Measurements from ENCODE around the gene CPTP.

Gene CPTP

GRCh38 chr1:1283821-1284220 is 40.8 kb upstream of the CPTP start:
- DNase-seq (ENCODE audit: low spot score), result no peak

GRCh38 chr1:1284221-1285101 is 40.1 kb upstream of the CPTP start:
- Histone ChIP-seq H3K36me3 (replicated peaks in 1 of 2; ENCODE audit: control insufficient read depth in 2 of 2, insufficient read depth in 2 of 2, low read length in 2 of 2) (no peaks in the 10 kb centered on the region), H3K23ac (ENCODE audit: low read depth, low read length, poor library complexity) (peak overlapping the region; percentile 25), H3K9ac (ENCODE audit: low read depth, low read length, poor library complexity) (peak overlapping the region; percentile 3), H3K4me2 (ENCODE audit: insufficient read depth, low read length, poor library complexity, severe bottlenecking) (no peak overlapping the region), H4K91ac (ENCODE audit: low read depth, low read length, poor library complexity) (peak overlapping the region; percentile 85), H2BK120ac (ENCODE audit: low read depth, low read length) (no peak overlapping the region), H2BK5ac (ENCODE audit: low read length) (peak overlapping the region; percentile 87), H3K79me1 (ENCODE audit: low read depth, low read length) (peaks cover 7% of the 10 kb centered on the region), H3K18ac (ENCODE audit: low read length) (peak overlapping the region; percentile 87), H3K9me3 (replicated peaks in 1 of 2; ENCODE audit: control insufficient read depth in 2 of 2, insufficient read depth in 1 of 2, low read depth in 1 of 2, low read length in 2 of 2) (no peaks in the 10 kb centered on the region), H4K8ac (ENCODE audit: low read depth, low read length) (no peak overlapping the region), H3K4me1 (ENCODE audit: control insufficient read depth in 2 of 2, insufficient read depth in 1 of 2, low read depth in 1 of 2, low read length in 2 of 2) (peaks cover 0 to 4% of the 10 kb centered on the region in 2 donors), H3K14ac (ENCODE audit: low read length) (peak overlapping the region; percentile 38), H3K27me3 (ENCODE audit: control insufficient read depth in 3 of 3, insufficient read depth in 3 of 3, low read depth in 1 of 3, low read length in 3 of 3) (no peaks in the 10 kb centered on the region), H3K4ac (ENCODE audit: low read length) (no peak overlapping the region), H2AFZ (ENCODE audit: low read length) (no peak overlapping the region), H2BK15ac (ENCODE audit: low read length) (peak overlapping the region; percentile 67), H3K4me3 (ENCODE audit: low read length in 2 of 2) (peak overlapping the region in 1 of 2 donors; percentile 38), H2BK12ac (ENCODE audit: low read length) (peak overlapping the region; percentile 58), H2AK5ac (ENCODE audit: low read depth, low read length) (peak overlapping the region; percentile 90), H3K27ac (replicated peaks; ENCODE audit: low read length) (no peak overlapping the region)
- WGBS, 2 donors (ENCODE audit: extremely low coverage in 2 of 2, insufficient read length in 2 of 2, insufficient replicate concordance in 1 of 2), result no CpG with 5 or more reads among the region's 32 CpGs
- no peak for DNase-seq (ENCODE audit: low spot score)

More at GRCh38 chr1:1283821-1284220, 40.8 kb upstream of the CPTP start:
- no peak overlapping the region for H2BK15ac ChIP-seq (ENCODE audit: low read length)
- H3K27me3 ChIP-seq (ENCODE audit: control insufficient read depth in 3 of 3, insufficient read depth in 3 of 3, low read depth in 1 of 3, low read length in 3 of 3), result no peaks in the 10 kb centered on the region
- peaks cover 0 to 4% of the 10 kb centered on the region in 2 donors for H3K4me1 ChIP-seq (ENCODE audit: control insufficient read depth in 2 of 2, insufficient read depth in 1 of 2, low read depth in 1 of 2, low read length in 2 of 2)
- no peak overlapping the region for H2AK5ac ChIP-seq (ENCODE audit: low read depth, low read length)
- H3K4me2 ChIP-seq (ENCODE audit: insufficient read depth, low read length, poor library complexity, severe bottlenecking), result no peak overlapping the region
- peak overlapping the region; percentile 75 for H2BK5ac ChIP-seq (ENCODE audit: low read length)
- no peak overlapping the region for H3K14ac ChIP-seq (ENCODE audit: low read length)
- H3K9ac ChIP-seq (ENCODE audit: low read depth, low read length, poor library complexity), result no peak overlapping the region
- H3K79me1 ChIP-seq (ENCODE audit: low read depth, low read length), result peaks cover 7% of the 10 kb centered on the region
- no peak overlapping the region for H3K4ac ChIP-seq (ENCODE audit: low read length)
- H4K8ac ChIP-seq (ENCODE audit: low read depth, low read length), result no peak overlapping the region
- WGBS, 2 donors (ENCODE audit: extremely low coverage in 2 of 2, insufficient read length in 2 of 2, insufficient replicate concordance in 1 of 2), result no CpG with 5 or more reads among the region's 9 CpGs
- no peaks in the 10 kb centered on the region for H3K9me3 ChIP-seq (replicated peaks in 1 of 2; ENCODE audit: control insufficient read depth in 2 of 2, insufficient read depth in 1 of 2, low read depth in 1 of 2, low read length in 2 of 2)
- H2BK120ac ChIP-seq (ENCODE audit: low read depth, low read length), result no peak overlapping the region
- H4K91ac ChIP-seq (ENCODE audit: low read depth, low read length, poor library complexity), result no peak overlapping the region
- no peak overlapping the region for H3K27ac ChIP-seq (replicated peaks; ENCODE audit: low read length)
- no peak overlapping the region for H3K23ac ChIP-seq (ENCODE audit: low read depth, low read length, poor library complexity)
- no peaks in the 10 kb centered on the region for H3K36me3 ChIP-seq (replicated peaks in 1 of 2; ENCODE audit: control insufficient read depth in 2 of 2, insufficient read depth in 2 of 2, low read length in 2 of 2)
- peak overlapping the region; percentile 80 for H3K18ac ChIP-seq (ENCODE audit: low read length)
- no peak overlapping the region for H2AFZ ChIP-seq (ENCODE audit: low read length)
- no peak overlapping the region for H3K4me3 ChIP-seq (ENCODE audit: low read length in 2 of 2)
- H2BK12ac ChIP-seq (ENCODE audit: low read length), result peak overlapping the region; percentile 22

- H2BK12ac ChIP-seq (ENCODE audit: low read length), result no peak overlapping the region
- no peak overlapping the region for H2BK120ac ChIP-seq (ENCODE audit: low read depth, low read length)
- peaks cover 7% of the 10 kb centered on the region for H3K79me1 ChIP-seq (ENCODE audit: low read depth, low read length)
- H3K9ac ChIP-seq (ENCODE audit: low read depth, low read length, poor library complexity), result peak overlapping the region; percentile 70
- peak overlapping the region; percentile 25 for H3K23ac ChIP-seq (ENCODE audit: low read depth, low read length, poor library complexity)
- DNase-seq (ENCODE audit: low spot score), result no peak
- no peak overlapping the region for H3K4me3 ChIP-seq (ENCODE audit: low read length in 2 of 2)
- peak overlapping the region; percentile 76 for H3K18ac ChIP-seq (ENCODE audit: low read length)
- no peaks in the 10 kb centered on the region for H3K9me3 ChIP-seq (replicated peaks in 1 of 2; ENCODE audit: control insufficient read depth in 2 of 2, insufficient read depth in 1 of 2, low read depth in 1 of 2, low read length in 2 of 2)
- H2BK15ac ChIP-seq (ENCODE audit: low read length), result peak overlapping the region; percentile 67
- no peak overlapping the region for H3K27ac ChIP-seq (replicated peaks; ENCODE audit: low read length)
- H3K4me2 ChIP-seq (ENCODE audit: insufficient read depth, low read length, poor library complexity, severe bottlenecking), result no peak overlapping the region
- peak overlapping the region; percentile 87 for H2BK5ac ChIP-seq (ENCODE audit: low read length)
- H3K4ac ChIP-seq (ENCODE audit: low read length), result no peak overlapping the region
- no peak overlapping the region for H4K91ac ChIP-seq (ENCODE audit: low read depth, low read length, poor library complexity)
- peaks cover 0 to 4% of the 10 kb centered on the region in 2 donors for H3K4me1 ChIP-seq (ENCODE audit: control insufficient read depth in 2 of 2, insufficient read depth in 1 of 2, low read depth in 1 of 2, low read length in 2 of 2)
- WGBS, 2 donors (ENCODE audit: extremely low coverage in 2 of 2, insufficient read length in 2 of 2, insufficient replicate concordance in 1 of 2), result no CpG with 5 or more reads among the region's 22 CpGs
- no peaks in the 10 kb centered on the region for H3K36me3 ChIP-seq (replicated peaks in 1 of 2; ENCODE audit: control insufficient read depth in 2 of 2, insufficient read depth in 2 of 2, low read length in 2 of 2)
- H3K27me3 ChIP-seq (ENCODE audit: control insufficient read depth in 3 of 3, insufficient read depth in 3 of 3, low read depth in 1 of 3, low read length in 3 of 3), result no peaks in the 10 kb centered on the region
- H4K8ac ChIP-seq (ENCODE audit: low read depth, low read length), result no peak overlapping the region
- H2AFZ ChIP-seq (ENCODE audit: low read length), result no peak overlapping the region
- H2AK5ac ChIP-seq (ENCODE audit: low read depth, low read length), result peak overlapping the region; percentile 90
- no peak overlapping the region for H3K14ac ChIP-seq (ENCODE audit: low read length)
Observed at GRCh38 chr1:1285102-1285571, 39.5 kb upstream of the CPTP start.

GRCh38 chr1:1285611-1286311 is 38.8 kb upstream of the CPTP start:
- peak overlapping the region; percentile 90 for H2AK5ac ChIP-seq (ENCODE audit: low read depth, low read length)
- H3K9me3 ChIP-seq (replicated peaks in 1 of 2; ENCODE audit: control insufficient read depth in 2 of 2, insufficient read depth in 1 of 2, low read depth in 1 of 2, low read length in 2 of 2), result no peaks in the 10 kb centered on the region
- no peak overlapping the region for H3K4me3 ChIP-seq (ENCODE audit: low read length in 2 of 2)
- H4K91ac ChIP-seq (ENCODE audit: low read depth, low read length, poor library complexity), result no peak overlapping the region
- H2AFZ ChIP-seq (ENCODE audit: low read length), result no peak overlapping the region
- no peaks in the 10 kb centered on the region for H3K27me3 ChIP-seq (ENCODE audit: control insufficient read depth in 3 of 3, insufficient read depth in 3 of 3, low read depth in 1 of 3, low read length in 3 of 3)
- peak overlapping the region; percentile 70 for H3K9ac ChIP-seq (ENCODE audit: low read depth, low read length, poor library complexity)
- no peak overlapping the region for H3K4me2 ChIP-seq (ENCODE audit: insufficient read depth, low read length, poor library complexity, severe bottlenecking)
- no CpG with 5 or more reads among the region's 37 CpGs for WGBS, 2 donors (ENCODE audit: extremely low coverage in 2 of 2, insufficient read length in 2 of 2, insufficient replicate concordance in 1 of 2)
- no peak overlapping the region for H2BK12ac ChIP-seq (ENCODE audit: low read length)
- H4K8ac ChIP-seq (ENCODE audit: low read depth, low read length), result no peak overlapping the region
- peaks cover 0 to 4% of the 10 kb centered on the region in 2 donors for H3K4me1 ChIP-seq (ENCODE audit: control insufficient read depth in 2 of 2, insufficient read depth in 1 of 2, low read depth in 1 of 2, low read length in 2 of 2)
- H2BK15ac ChIP-seq (ENCODE audit: low read length), result no peak overlapping the region
- no peak for DNase-seq (ENCODE audit: low spot score)
- no peak overlapping the region for H2BK5ac ChIP-seq (ENCODE audit: low read length)
- peak overlapping the region; percentile 56 for H3K14ac ChIP-seq (ENCODE audit: low read length)
- peak overlapping the region; percentile 47 for H2BK120ac ChIP-seq (ENCODE audit: low read depth, low read length)
- H3K18ac ChIP-seq (ENCODE audit: low read length), result peak overlapping the region; percentile 76
- H3K36me3 ChIP-seq (replicated peaks in 1 of 2; ENCODE audit: control insufficient read depth in 2 of 2, insufficient read depth in 2 of 2, low read length in 2 of 2), result no peaks in the 10 kb centered on the region
- no peak overlapping the region for H3K4ac ChIP-seq (ENCODE audit: low read length)
- H3K23ac ChIP-seq (ENCODE audit: low read depth, low read length, poor library complexity), result peak overlapping the region; percentile 43
- no peak overlapping the region for H3K27ac ChIP-seq (replicated peaks; ENCODE audit: low read length)
- peaks cover 7% of the 10 kb centered on the region for H3K79me1 ChIP-seq (ENCODE audit: low read depth, low read length)
